ENCODE measurements around the gene NDUFS3.

DNA sequence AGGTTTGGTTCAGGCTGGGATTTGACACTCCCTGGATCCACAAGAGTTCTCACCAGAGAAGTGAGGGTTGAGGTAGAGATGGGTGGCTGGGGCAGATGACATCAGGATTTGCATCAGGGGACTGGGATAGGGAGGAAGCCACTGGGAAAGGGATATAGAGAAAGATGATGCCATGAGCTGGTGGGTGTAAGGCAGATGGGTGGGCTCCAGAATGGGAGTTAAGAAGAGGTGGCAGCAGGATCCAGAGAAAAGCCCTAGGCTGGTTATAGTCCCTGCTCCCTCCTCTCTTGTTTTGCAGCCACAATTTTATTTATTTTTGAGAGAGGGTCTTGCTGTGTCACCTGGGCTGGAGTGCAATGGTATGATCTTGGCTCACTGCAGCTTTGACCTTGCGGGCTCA, 17.1 kb downstream of the NDUFS3 start:
- TF ChIP-seq, protein P1, sequence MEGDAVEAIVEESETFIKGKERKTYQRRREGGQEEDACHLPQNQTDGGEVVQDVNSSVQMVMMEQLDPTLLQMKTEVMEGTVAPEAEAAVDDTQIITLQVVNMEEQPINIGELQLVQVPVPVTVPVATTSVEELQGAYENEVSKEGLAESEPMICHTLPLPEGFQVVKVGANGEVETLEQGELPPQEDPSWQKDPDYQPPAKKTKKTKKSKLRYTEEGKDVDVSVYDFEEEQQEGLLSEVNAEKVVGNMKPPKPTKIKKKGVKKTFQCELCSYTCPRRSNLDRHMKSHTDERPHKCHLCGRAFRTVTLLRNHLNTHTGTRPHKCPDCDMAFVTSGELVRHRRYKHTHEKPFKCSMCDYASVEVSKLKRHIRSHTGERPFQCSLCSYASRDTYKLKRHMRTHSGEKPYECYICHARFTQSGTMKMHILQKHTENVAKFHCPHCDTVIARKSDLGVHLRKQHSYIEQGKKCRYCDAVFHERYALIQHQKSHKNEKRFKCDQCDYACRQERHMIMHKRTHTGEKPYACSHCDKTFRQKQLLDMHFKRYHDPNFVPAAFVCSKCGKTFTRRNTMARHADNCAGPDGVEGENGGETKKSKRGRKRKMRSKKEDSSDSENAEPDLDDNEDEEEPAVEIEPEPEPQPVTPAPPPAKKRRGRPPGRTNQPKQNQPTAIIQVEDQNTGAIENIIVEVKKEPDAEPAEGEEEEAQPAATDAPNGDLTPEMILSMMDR (IDR thresholded peaks at IDR 0.05; ENCODE audit: low read depth, low read length), result no peak
- no peak for TF ChIP-seq EZH2phosphoT487 (IDR thresholded peaks at IDR 0.05; ENCODE audit: low read depth)
